ENCODE measurements around the gene SAFB.

GRCh38 chr19:5646703-5647102, 23.8 kb downstream of the SAFB start:
- TF ChIP-seq CTCF (IDR thresholded peaks at IDR 0.05) (no peak), ZFX (IDR thresholded peaks at IDR 0.05; ENCODE audit: borderline replicate concordance) (no peak)
